NCI-H1694 treated with DMSO at 0.1 percent for 48 hours (cell line): ENCODE data around the gene FAM90A26.
"Not testable (repeated sequence)": the region's sequence is repeated elsewhere in the genome, so short reads cannot be mapped to it uniquely, and the experiment has no call there.

ENCODE experiments used
- DNase-seq: peaks from one replicate; lab custom pipeline; 2025; lab: John Stamatoyannopoulos, UW

The FAM90A26 gene, protein sequence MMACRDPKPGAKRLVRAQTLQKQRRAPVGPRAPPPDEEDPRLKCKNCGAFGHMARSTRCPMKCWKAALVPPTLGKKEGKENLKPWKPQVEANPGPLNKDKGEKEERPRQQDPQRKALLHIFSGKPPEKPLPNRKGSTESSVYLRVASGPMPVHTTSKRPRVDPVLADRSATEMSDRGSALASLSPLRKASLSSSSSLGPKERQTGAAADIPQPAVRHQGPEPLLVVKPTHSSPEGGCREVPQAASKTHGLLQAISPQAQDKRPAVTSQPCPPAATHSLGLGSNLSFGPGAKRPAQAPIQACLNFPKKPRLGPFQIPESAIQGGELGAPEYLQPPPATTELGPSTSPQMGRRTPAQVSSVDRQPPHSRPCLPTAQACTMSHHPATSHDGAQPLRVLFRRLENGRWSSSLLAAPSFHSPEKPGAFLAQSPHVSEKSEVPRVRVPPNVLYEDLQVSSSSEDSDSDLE

DNA sequence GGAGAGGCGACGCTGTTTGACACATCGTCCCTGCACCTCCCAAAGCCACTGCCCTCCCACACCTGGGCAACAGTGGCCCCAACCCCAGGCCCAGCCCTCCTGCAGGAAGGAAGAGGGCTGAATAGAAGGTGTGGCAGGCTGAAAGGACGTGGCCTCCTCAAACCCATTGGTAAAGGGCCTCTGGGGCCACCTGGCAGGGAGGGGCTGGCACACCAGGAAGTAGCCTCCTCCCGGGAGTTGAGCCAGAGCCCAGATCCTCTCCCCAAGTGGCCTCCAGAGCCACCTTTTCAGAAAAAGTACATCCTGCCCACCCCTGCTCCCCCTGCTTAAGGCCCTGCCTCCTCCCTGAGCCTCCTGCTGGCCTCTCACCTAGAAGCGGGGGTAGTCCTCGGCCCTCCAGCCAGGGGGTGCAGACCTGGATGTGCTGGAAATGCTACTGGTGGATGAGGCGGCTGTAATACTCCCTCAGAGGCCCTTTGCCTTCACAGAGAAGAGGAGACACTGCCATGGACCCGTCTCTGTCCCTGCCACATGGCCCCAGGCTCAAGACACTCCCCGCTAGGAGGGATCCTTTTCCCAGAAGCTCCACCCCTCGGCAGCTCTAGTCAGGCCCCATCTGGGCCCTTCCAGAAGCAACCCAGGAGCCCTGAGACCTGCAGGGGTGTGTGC lies at the start of gene FAM90A26:
Gene FAM90A26, plus strand, starts transcription at position 619 of the 669 bp plus-strand sequence. CDS start 2,764 bp downstream, outside the sequence.
- not testable (repeated sequence) for DNase-seq

GRCh38 chr4:9122711-9123110 lies 47.5 kb upstream of the FAM90A26 start:
- DNase-seq: not testable (repeated sequence)

DNA sequence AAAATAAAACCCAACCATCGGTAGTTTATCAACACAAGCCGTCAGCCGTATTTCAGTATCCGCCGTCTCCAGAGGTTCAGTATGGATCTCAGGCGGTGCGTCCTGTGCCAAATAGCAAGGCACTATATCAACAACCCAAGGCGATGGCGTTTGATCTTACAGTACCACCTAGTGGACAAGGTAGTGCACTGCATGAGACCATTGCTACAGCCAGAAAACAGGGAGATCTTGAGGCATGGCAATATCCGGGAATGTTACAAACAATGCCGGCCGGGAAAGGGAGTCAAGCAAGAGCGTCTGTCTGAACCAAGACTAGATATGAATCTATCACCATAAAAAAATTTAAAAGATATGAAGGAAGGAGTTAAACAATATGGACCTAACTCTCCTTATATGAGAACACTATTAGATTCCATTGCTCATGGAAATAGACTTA lies 46.6 kb upstream of the FAM90A26 start:
- DNase-seq: not testable (repeated sequence)

GRCh38 chr4:9125601-9126161 lies 44.5 kb upstream of the FAM90A26 start:
- DNase-seq: not testable (repeated sequence)

DNA sequence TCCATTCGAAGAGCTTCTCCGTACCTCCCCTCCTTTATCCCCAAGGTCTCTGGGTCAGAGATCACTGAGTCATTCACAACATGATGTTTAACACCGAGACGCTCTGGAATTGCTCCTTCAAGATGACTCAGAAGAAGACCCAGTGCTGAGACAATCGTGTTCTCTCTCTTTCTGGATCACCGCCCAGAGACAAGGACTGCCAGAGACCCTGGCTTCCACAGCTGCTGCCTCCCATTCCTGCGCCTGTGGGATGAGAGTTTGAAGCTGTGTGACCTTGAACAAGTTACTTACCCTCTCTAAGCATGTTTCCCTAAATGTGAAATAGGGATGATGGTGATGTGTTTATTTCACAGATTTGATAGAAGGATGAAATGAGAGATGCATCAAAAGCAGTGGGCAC lies 38.8 kb upstream of the FAM90A26 start:
- DNase-seq: not testable (repeated sequence)

DNA sequence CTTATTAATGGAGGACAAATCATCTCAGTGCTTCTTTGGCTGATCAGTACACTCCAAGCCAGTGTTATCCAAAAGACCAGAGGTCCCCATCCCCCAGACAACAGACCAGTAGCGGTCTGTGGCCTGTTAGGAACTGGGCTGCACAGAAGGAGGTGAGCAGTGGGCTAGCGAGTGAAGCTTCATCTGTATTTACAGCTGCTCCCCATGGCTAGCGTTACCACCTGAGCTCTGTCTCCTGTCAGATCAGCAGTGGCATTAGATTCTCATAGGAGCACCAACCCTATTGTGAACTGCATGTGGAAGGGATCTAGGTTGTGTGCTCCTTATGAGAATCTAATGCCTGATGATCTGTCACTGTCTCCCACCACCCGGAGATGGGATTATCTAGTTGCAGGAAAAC lies 37.4 kb upstream of the FAM90A26 start:
- DNase-seq: not testable (repeated sequence)

- DNase-seq: not testable (repeated sequence)
Observed at GRCh38 chr4:9134011-9134410, 36.2 kb upstream of the FAM90A26 start.

- DNase-seq: not testable (repeated sequence)
Observed at GRCh38 chr4:9134556-9134955, 35.7 kb upstream of the FAM90A26 start.

GRCh38 chr4:9141050-9141449 lies 29.2 kb upstream of the FAM90A26 start:
- not testable (repeated sequence) for DNase-seq

DNA sequence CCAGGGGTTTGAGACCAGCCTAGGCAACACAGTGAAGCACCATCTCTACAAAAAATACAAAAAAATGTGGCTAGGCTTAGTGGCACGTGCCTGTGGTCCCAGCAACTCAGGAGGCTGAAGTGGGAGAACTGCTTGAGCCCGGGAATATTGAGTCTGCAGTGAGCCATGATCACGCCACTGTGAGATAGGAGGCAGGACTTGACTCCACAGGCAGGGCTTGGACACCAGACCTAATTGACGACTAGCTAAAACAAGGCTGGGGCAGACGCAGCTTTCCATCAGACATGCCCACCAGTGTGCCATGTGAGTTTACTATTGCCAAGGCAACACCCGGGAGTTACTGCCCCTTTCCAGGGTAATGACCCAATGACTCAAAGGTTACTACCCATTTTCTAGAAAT lies 27.4 kb upstream of the FAM90A26 start:
- DNase-seq: not testable (repeated sequence)

DNA sequence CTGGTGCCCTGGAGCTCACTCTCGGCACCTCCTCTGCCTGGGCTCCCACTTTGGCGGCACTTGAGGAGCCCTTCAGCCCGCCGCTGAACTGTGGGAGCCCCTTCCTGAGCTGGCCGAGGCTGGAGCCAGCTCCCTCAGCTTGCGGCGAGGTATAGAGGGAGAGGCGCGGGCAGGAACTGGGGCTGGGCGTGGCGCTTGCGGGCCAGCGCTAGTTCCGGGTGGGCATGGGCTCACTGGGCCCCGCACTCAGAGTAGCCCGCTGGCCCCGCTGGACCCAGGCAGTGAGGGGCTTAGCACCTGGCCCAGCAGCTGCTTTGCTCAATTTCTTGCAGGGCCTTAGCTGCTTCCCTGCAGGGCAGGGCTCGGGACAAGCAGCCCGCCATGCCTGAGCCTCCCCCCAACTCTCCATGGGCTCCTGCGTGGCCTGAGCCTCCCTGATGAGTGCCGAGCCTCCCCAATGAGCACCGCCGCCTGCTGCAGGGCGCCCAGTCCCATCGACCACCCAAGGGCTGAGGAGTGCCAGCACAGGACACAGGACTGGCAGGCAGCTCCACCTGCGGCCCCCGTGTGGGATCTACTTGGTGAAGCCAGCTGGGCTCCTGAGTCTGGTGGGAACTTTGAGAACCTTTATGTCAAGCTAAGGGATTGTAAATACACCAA lies 26.7 kb upstream of the FAM90A26 start:
- no peak for DNase-seq

DNA sequence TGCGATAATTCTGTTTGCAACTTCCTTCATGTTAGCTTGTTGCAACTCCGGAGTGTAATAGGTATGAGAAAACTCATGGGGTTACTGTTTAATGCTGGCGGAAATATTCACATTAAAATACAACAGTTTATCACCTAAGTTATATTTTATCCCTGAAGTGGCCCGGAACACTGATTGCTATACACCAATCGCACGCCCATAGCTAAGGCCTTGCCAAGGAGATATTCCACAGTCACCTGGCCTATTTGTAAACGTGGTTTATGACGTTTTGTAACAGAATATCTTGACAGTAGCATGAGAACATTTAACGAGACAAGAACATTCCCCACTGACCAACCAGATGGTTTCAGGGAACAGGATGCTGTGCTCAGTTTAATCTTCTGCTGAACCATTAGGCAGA lies 23.2 kb upstream of the FAM90A26 start:
- no peak for DNase-seq

GRCh38 chr4:9147368-9147767 lies 22.8 kb upstream of the FAM90A26 start:
- not testable (repeated sequence) for DNase-seq

GRCh38 chr4:9148611-9149409 lies 21.4 kb upstream of the FAM90A26 start:
- not testable (repeated sequence) for DNase-seq

DNA sequence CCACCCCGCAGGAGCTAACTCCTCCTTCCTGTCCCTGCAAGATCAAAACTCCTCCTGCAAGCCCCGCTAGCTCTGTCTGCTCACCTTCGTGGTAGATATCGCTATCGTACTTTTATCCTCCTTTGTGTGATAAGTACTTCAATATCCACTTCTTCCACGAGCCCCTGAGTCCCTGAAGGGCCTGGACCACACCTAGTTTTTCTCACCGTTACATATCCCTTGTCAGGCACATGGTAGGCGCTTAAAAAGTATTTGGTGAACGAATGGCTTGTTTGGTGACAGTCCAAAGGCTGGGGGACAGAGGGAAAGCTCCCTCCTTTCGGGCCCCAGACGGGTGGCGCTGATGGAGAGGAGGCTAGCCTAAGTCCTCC lies 18.4 kb upstream of the FAM90A26 start:
- not testable (repeated sequence) for DNase-seq

- DNase-seq: peak; percentile 7
Observed at GRCh38 chr4:9152180-9153007, 17.8 kb upstream of the FAM90A26 start.

DNA sequence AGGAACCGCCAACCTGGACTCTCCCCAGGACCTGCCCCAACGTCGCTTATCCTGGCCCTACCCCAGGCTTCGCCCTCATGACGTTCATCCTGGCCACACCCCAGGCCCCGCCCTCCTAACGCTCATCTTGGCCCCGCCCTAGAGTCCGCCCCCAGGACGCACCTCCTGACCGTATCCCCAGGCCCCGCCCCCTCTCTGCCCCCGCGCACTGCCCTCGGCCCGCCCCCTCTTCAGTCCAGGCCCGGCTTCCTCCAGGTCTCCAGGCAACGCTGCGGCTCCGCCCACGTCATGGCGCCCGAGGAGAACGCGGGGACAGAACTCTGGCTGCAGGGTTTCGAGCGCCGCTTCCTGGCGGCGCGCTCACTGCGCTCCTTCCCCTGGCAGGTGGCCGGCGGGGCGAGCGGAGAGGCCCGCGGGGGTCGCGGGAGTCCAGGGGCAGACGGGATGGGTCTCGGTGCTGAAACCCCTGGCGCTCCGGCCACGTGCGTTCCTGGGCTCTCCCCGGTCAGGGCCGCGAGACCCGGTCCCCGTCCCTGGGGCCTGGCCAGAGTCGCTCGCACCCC lies 17.1 kb upstream of the FAM90A26 start:
- DNase-seq: peak; percentile 62

- not testable (repeated sequence) for DNase-seq
Observed at GRCh38 chr4:9153571-9154157, 16.5 kb upstream of the FAM90A26 start.

DNA sequence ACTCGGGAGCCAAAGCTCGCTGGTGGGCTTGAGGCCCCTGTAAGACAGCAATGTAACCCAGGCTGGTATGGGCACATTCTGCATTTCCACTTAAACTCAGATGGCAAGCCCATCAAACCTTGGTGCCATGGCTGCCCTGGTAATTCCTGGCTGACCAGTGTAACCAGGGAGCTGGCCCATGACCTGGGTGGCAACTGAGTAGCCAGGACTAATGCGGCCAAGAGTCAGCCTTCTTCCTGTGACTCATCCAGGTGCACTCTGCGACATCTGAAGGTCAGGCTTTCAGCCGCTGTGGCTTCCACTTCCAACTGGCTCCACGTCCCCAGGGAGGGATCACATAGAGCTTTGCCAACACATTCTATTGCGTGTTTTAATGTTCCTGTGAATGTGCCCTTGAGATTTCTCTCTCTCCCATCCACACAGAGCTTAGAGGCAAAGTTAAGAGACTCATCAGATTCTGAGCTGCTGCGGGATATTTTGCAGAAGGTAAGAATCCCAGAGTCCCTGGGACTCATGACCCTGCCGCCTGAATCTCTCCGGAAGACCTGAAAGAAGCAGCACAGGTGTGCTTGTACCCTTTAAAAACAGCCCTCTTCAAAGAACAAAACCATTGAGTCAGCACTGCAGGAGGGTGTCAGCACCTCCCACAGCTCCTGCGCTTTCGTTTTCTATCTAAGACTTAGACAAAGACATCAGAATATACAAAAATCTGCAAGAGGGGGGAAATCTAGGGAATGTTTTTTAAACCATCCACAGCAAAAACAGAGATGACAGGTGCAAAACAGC lies 14.9 kb upstream of the FAM90A26 start:
- DNase-seq: not testable (repeated sequence)
